A673 (cell line): ENCODE measurements around the gene CAMTA2. TPM values are rescaled to one million over a fixed set of nuclear protein-coding genes. Genes with fewer than 3 reads are reported as not detected.
A peak's percentile ranks its signal among the peaks of the same experiment; 100 is the strongest.

Experiments
- BruUV-seq: library from RNA; stranded (reverse); fragments of 400-500 nt; replicated peaks from 2 replicates; lab custom pipeline; 2021; lab: Mats Ljungman, UMichigan
- CTCF ChIA-PET: fragments of 300-600 bp; sonication (Branson Sonifier 250); formaldehyde crosslinking; loops from one replicate; lab custom pipeline; 2022; ENCODE audit warnings: antibody characterized with exemption; lab: Charles Lee
- POLR2A ChIA-PET: fragments of 300-600 bp; sonication (Branson Sonifier 250); formaldehyde crosslinking; loops from one replicate; lab custom pipeline; 2022; ENCODE audit warnings: antibody characterized with exemption; ENCODE audit not compliant: low non-redundant PET; lab: Charles Lee
- DNase-seq: peaks from one replicate; pipeline ENCODE4 v3.0.0-alpha.2; 2015; ENCODE audit warnings: low spot score
- H3K27ac ChIP-seq: fragments of 200-600 bp; sonication (generic); 2 replicates; pipeline ENCODE4 v1.5.1; 2016; ENCODE audit warnings: mixed run types, low read depth, mild to moderate bottlenecking, mixed read lengths, antibody characterized with exemption, low read length; ENCODE audit not compliant: poor library complexity, severe bottlenecking
- H3K27me3 ChIP-seq: fragments of 200-600 bp; sonication (generic); replicated peaks from 2 replicates; pipeline ENCODE4 v1.6.1; 2017; ENCODE audit warnings: mixed run types, low read depth, mild to moderate bottlenecking, mixed read lengths, antibody characterized with exemption, low read length; ENCODE audit not compliant: insufficient read depth, poor library complexity
- H3K36me3 ChIP-seq: fragments of 200-600 bp; sonication (generic); 2 replicates; pipeline ENCODE4 v1.6.1; 2016; ENCODE audit warnings: mixed run types, mild to moderate bottlenecking, mixed read lengths, antibody characterized with exemption, low read length; ENCODE audit not compliant: insufficient read depth, poor library complexity, severe bottlenecking
- H3K4me1 ChIP-seq: fragments of 200-600 bp; sonication (generic); 2 replicates; pipeline ENCODE4 v1.6.1; 2017; ENCODE audit warnings: mixed run types, mild to moderate bottlenecking, mixed read lengths, antibody characterized with exemption, low read length; ENCODE audit not compliant: insufficient read depth, poor library complexity, severe bottlenecking
- H3K4me3 ChIP-seq: fragments of 200-600 bp; sonication (generic); 2 replicates; pipeline ENCODE4 v1.5.1; 2016; ENCODE audit warnings: low read depth, mixed run types, mild to moderate bottlenecking, mixed read lengths, low read length; ENCODE audit not compliant: poor library complexity, severe bottlenecking
- H3K9me3 ChIP-seq: fragments of 200-600 bp; sonication (generic); 2 replicates; pipeline ENCODE4 v1.6.1; 2016; ENCODE audit warnings: mixed run types, low read depth, mild to moderate bottlenecking, mixed read lengths, antibody characterized with exemption, low read length; ENCODE audit not compliant: poor library complexity, severe bottlenecking
- CTCF ChIP-seq: fragments of 300-800, 200-600 bp; sonication (generic); conservative IDR thresholded peaks from 2 replicates; pipeline ENCODE4 v1.5.1; 2017; ENCODE audit warnings: low read depth, mild to moderate bottlenecking, antibody characterized with exemption, low read length, moderate library complexity, mixed read lengths
- EZH2 ChIP-seq: fragments of 200-600 bp; sonication (generic); IDR thresholded peaks from 2 replicates; pipeline ENCODE4 v1.6.1; 2017; ENCODE audit warnings: borderline replicate concordance, low read depth, mild to moderate bottlenecking, mixed read lengths, antibody characterized with exemption, low read length; ENCODE audit not compliant: poor library complexity, severe bottlenecking
- intact Hi-C: fragments of 100-400 bp; cut with micrococcal nuclease; formaldehyde crosslinking; loops from one replicate; pipeline ENCODE4 v1.10.0; 2022; ENCODE audit not compliant: unreplicated experiment
- total RNA-seq: library from RNA; stranded (reverse); gene quantifications from 2 replicates; pipeline ENCODE4 v1.2.3, GENCODE V29; 2021

CAMTA2 gene
- total RNA-seq, 1 experiment from 2014 or later = 16.3 TPM

GRCh38 chr17:4945176-4945943, 42.1 kb downstream of the CAMTA2 start:
- DNase-seq = peak; percentile 73
- ChIA-PET CTCF (no interaction called here), POLR2A (no interaction called here)
- peak overlapping the region; percentile 99 for H3K27ac ChIP-seq
- peak overlapping the region; percentile 100 for H3K4me3 ChIP-seq
- H3K27me3 ChIP-seq = no peaks in the 10 kb centered on the region
- TF ChIP-seq EZH2 = no peak
- TF ChIP-seq CTCF = no peak
- no peaks in the 10 kb centered on the region for H3K9me3 ChIP-seq
- peaks cover 38% of the 10 kb centered on the region for H3K4me1 ChIP-seq
- no TSS peak for BruUV-seq
- intact Hi-C loops = no loop called here
- H3K36me3 ChIP-seq = peaks cover 41% of the 10 kb centered on the region

GRCh38 chr17:4944554-4945175, 42.8 kb downstream of the CAMTA2 start:
- H3K36me3 ChIP-seq = peaks cover 41% of the 10 kb centered on the region
- CTCF ChIA-PET = no interaction called here
- intact Hi-C loops = no loop called here

GRCh38 chr17:4944163-4944553, 43.3 kb downstream of the CAMTA2 start:
- Histone ChIP-seq H3K27me3 (no peaks in the 10 kb centered on the region), H3K27ac (peak overlapping the region; percentile 99), H3K36me3 (peaks cover 41% of the 10 kb centered on the region), H3K4me3 (no peak overlapping the region), H3K9me3 (no peaks in the 10 kb centered on the region), H3K4me1 (peaks cover 35% of the 10 kb centered on the region)
- no TSS peak for BruUV-seq
- intact Hi-C loops = no loop called here
- DNase-seq = no peak
- ChIA-PET CTCF (no interaction called here), POLR2A (interaction anchor here (1.0 kb wide), 1 partner anchor 23 kb away, joined by 4 read pairs; no protein-coding TSS in a partner anchor)
- TF ChIP-seq CTCF (no peak), EZH2 (no peak)

More at GRCh38 chr17:4944554-4945175, 42.8 kb downstream of the CAMTA2 start:
- TF ChIP-seq CTCF (no peak), EZH2 (no peak)
- no peak overlapping the region for H3K4me3 ChIP-seq
- peak overlapping the region; percentile 99 for H3K27ac ChIP-seq
- POLR2A ChIA-PET = interaction anchor here (1.0 kb wide), 1 partner anchor 22 kb away, joined by 4 read pairs; no protein-coding TSS in a partner anchor
- no peaks in the 10 kb centered on the region for H3K27me3 ChIP-seq
- no peaks in the 10 kb centered on the region for H3K9me3 ChIP-seq
- DNase-seq = no peak
- H3K4me1 ChIP-seq = peaks cover 35% of the 10 kb centered on the region
- no TSS peak for BruUV-seq
